Brain pericyte (primary cell): ENCODE measurements around the gene HSPB8.

Source experiments
- DNase-seq: peaks from one replicate; pipeline ENCODE4 v3.0.0-alpha.2; 2012; ENCODE audit warnings: low read depth, low spot score

HSPB8 gene

GRCh38 chr12:119178544-119179334 is at the start of gene HSPB8:
Gene HSPB8, plus strand, starts transcription at chr12:119178931. Its CDS starts 382 bp downstream, at chr12:119179313.
- no peak for DNase-seq

DNA sequence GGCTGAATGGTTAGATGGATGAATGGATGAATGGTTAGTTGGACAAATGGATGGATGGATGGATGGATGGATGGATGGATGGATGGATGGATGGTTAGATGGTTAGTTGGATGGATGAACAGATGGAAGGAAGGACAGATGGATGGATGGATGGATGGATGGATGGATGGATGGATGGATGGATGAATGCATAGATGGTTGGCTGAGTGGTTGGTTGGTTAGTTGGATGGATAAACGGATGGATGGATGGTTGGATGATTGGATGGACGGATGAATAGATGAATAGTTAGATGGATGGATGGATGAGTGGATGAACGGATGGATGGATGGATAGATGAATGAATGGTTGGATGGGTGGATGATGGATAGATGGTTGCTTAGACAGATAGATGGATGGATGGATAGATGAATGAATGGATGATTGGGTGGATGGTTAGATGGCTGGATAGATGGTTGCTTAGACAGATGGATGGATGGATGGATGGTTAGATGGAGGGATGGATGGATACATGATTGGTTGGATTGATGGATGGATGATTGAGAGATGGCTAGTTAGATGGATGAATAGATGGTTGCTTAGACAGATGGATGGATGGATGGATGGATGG is 48.8 kb upstream of the HSPB8 start:
- no peak for DNase-seq

DNA sequence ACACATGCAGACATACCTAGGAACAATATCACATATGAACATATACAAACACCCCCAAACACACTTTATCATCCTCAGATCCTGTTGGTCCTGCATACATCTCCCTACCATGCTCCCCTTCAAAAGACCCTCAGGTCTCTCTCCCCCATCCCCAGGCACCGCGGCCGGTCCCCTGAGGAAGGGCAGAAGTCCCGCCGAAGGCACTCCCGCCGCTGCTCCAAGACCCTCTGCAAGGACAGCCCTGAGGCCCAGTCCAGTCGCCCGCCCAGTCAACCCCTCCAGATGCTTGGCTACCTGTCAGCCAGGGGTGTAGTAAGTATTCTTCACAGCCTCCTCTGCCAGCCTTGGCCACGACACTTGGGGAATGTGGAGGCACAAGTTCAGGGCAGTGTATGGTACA is 48.2 kb upstream of the HSPB8 start:
- DNase-seq, result no peak

DNA sequence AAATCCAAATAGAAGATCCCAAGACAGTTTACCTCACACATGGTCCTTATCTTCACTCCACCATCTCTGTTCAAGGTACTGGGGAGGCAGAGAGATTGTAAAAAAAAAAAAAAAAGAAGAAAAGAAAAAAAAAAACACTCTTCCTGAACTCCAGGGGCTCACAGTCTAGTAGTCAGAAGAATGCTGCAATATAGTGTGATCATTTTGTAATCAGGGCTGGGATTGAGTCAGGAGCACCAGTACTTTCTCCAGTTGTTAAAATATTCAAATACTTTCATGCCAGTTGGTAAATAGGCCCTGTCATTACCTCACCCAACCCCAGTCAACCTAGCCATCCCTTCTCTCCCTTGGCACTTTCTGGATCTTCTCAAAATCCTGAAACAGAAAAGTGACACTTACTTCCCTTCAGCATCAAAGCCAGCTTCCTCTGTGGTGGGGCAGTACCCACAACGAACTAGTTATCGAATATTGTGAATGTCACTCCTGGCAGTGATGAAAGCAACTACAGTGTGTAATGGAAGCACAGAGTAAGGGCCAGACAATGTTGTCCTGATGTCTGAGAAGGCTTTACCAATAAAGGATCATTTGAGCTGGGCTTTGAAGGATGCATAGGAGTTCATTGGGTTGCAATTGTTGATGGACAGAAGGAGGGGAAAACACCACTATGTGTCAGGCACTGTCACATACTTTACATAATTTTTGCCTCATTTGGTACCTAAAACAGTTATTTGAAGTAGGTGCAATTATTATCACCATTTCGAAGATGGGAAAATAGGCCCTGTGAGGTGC is 44.3 kb upstream of the HSPB8 start:
- no peak for DNase-seq

- DNase-seq, result no peak
Measured at GRCh38 chr12:119136811-119137410, 41.8 kb upstream of the HSPB8 start.

DNA sequence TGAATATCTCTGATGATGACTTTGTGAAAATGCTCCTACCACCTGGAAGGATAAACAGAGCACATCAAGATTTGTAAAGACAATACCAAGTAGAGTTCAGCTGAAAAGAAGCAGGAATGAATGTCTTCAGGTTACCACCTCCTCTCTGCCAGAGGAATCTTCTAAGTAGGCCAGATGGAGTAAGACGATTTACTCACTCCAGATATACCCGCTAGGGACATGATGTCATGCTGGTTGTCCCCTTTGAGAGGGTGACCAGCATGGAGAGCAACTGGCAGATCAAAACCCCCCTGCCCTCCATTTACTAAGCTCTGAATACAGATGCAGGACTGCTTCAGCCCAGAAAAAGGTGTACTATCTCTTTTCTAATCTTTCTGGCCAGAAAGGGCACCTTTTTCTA is 39.3 kb upstream of the HSPB8 start:
- DNase-seq, result no peak

- DNase-seq, result no peak
Measured at GRCh38 chr12:119145367-119145766, 33.4 kb upstream of the HSPB8 start.

DNA sequence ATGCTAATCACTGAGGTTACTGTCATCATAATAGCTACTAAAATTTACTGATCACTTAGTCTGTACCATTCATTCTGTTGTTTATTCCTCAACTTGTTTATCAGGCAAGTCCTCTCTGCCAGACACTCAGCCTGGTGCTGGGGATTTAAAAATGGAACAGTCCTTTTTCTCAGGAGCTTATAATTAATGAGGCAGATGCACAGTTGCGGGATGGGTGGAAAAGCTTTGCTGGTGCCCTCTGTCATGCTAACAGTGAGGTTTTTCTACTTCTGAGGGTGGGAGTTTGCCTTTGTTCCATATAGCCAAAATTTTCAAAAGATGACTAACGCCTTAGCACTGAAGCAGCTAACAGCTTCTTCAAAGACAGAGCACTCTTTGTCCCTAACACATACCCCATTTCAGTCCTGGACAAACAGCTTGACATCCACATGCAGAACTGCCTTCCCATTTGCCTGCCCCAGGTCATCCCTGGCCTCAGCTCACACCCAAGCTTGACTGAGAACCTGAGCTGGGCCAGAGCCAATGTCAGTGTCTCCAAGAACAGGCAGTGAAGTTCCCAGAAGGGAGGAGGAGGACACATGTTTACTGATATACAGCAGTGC is 30.8 kb upstream of the HSPB8 start:
- no peak for DNase-seq

DNA sequence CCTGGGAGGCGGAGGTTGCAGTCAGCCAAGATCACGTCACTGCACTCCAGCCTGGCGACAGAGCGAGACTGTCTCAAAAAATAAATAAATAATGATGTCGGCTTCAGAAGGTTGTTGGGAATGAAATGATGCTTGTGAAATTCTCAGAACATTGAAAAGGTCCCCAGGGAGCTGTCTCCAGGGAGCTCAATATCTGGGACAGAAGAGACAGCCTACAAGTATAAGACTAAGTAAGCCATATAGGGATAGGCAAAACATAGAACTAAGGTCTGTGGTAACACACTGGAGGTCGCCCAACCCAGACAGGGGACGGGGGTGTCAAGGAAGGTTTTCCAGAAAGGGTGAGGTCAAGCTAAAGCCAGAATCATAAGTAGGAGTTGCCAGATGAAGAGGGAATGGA is 29.5 kb upstream of the HSPB8 start:
- no peak for DNase-seq

DNA sequence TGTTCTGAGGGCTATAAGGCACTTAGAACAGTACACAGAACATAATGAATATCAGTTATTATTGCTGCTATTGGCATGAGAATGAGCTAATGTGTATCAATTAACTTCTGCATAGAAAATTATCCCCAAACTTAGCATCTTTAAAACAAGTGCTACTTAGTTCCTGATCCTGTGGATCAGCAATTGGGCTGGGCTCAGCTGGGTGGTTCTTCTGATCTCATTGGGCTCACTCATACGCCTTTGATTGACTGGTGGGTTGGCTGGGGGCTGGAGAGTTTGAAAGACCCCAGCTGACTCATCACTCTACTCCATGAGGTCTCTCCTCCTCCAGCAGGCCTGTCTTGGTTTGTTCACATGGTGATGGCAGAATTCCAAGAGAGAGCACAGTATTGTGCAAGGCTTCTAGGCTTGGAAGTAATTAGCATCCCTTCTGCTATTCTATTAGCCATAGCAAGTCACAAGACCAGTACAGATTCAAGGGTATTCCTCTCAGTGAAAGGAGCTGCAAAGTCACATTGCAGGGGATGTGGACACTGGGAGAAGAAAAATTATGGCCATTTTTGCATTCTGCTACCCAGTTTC is 27.2 kb upstream of the HSPB8 start:
- DNase-seq, result no peak

DNA sequence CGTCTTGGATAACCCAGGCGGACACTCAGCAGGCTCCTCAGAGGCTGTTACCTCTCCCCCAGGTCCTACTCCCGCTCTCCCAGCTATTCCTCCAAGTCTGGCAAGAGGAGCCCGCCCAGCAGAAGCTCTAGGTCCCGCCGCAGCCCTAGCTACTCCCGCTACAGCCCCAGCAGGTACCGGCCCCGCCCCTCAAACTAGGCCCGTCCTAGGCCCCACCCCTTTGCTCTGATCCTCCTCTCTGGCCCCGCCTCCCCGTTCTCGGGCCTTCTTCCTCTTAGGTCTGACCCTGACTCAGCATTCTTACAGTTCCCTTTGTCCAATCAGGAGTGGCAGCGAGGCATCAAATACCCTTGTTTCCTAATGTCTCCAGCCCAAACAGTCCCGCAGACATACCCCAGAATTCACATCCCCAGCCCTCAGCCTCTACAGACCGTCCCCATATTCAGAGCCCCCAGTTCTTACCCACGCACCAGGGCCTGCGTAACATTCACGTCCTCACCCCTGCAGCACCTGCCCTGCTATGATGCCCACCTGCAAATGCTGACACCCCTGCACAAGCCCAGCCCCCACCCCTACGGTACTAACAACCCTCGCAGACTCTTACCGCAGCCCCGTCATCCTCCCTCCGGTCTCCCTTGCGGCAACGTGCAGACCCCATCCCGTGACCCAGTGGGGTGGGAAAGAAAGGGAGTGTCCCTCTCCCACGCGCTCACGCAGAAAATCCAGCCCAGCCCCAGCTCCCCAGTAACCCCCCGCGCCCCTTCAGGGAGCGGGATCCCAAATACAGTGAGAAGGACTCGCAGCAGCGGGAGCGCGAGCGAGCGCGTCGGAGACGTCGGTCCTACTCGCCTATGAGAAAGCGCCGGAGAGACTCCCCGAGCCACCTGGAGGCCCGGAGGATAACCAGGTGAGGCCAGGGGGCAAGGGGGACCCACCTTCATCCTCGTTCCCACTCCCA is 25.0 kb upstream of the HSPB8 start:
- DNase-seq, result no peak

- DNase-seq, result no peak
Measured at GRCh38 chr12:119154435-119154818, 24.3 kb upstream of the HSPB8 start.

- DNase-seq, result no peak
Measured at GRCh38 chr12:119156401-119157044, 22.2 kb upstream of the HSPB8 start.

- no peak for DNase-seq
Measured at GRCh38 chr12:119157528-119157927, 21.2 kb upstream of the HSPB8 start.

DNA sequence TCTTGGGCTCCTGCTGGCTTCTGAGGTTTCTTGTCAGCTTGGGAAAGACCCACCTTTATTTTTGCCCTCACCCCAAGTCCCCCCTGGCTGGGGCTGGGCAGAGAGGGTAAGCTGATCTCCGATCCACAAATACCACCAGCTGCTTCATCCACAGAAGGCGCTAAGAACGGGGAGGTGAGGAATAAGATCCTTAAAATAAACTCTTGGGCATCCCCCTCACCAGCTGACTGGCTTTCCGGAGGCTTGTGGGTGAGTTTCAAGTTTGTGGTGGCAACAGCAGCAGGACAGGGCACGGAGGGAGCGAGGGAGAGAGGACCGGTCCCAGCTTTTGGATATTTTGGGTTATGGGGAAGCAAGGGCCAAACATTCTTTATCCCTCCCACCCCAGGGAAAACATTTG is 20.8 kb upstream of the HSPB8 start:
- no peak for DNase-seq

DNA sequence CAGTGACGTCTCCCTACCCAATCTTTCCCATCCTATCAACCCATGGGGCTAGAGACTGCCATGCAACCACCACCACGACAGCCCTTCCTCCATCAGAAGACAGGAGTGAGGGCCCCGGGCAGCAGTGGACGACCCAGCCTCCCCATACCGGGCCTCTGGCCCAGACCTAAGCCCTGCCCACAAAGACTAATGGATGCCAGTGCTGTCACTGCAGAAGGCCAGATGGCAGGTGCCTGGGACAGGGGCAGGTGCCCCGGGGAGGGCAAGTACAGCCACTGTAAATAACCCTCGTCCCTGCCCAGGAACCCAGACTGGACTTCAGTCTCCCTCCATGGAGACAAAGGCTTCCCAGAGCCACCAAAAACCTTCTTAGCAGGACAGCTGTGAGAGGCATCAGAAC is 20.3 kb upstream of the HSPB8 start:
- DNase-seq, result no peak

DNA sequence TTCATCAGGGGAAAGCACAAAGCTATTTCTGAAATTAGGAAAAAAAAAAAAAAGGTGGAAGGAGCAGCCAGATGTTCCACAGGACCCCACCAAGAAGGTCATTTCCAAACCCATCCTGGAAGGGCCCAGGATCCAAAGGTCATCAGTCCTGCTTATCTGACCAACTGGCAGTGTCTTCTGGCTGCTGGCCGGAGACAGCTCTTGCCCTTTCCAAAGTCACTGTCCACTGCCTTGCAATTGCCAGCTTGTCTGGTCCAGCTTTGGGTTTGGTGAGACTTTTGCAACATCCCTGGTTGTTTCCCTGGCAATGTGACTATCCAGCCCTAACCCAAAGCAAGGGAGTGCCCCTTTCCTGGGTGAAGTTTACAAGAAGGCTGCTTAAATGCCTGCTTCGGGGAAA is 18.9 kb upstream of the HSPB8 start:
- DNase-seq, result no peak

GRCh38 chr12:119167902-119168301 is 10.8 kb upstream of the HSPB8 start:
- DNase-seq, result no peak

GRCh38 chr12:119168721-119169120 is 10.0 kb upstream of the HSPB8 start:
- DNase-seq, result no peak

DNA sequence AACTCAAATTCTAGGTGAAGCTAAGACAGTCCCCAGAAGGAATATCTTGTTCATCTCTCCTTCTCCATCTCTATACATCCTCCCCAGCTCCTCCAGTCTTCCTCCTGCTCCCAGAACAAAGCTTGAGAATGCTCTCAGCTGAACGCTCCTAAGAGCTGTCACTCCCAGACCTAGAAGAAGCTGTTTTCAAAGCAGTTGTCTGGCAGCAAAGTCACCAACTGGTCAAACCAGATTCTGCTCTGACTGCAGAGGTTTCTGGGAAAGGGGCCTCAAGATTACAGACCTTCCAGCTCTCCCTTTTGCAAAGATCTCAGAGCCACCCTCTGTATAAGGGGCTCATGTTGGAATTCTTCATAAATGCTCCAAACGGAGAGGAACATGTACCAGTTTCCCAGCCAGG is 9.6 kb upstream of the HSPB8 start:
- DNase-seq, result no peak
